Gastroesophageal sphincter (tissue), 3 donors: ENCODE measurements around the gene SKIL.

Experiments
- CTCF ChIP-seq, 4 experiments: fragments of 200-600 bp in 2 of 4; fragments of 450-650 bp in 2 of 4; sonication (generic) in 1 of 4; IDR thresholded peaks; one replicate each; pipeline ENCODE4 v1.5.1; 2017 to 2019; ENCODE audit warnings: antibody characterized with exemption in 4 of 4, mild to moderate bottlenecking in 2 of 4, moderate library complexity in 2 of 4
- POLR2A ChIP-seq, 2 donors: fragments of 450-650 bp; IDR thresholded peaks; one replicate each; pipeline ENCODE4 v1.6.1; 2017; ENCODE audit warnings: antibody characterized with exemption in 2 of 2, mild to moderate bottlenecking in 2 of 2, moderate library complexity in 1 of 2
- POLR2AphosphoS5 ChIP-seq: sonication (generic); formaldehyde crosslinking; IDR thresholded peaks from one replicate; pipeline ENCODE4 v1.6.1; 2017; ENCODE audit warnings: antibody characterized with exemption

- no peak for TF ChIP-seq CTCF (IDR thresholded peaks at IDR 0.05)
- TF ChIP-seq POLR2A (IDR thresholded peaks at IDR 0.05): no peak
- TF ChIP-seq POLR2AphosphoS5: no peak
Measured at GRCh38 chr3:170322566-170323269, 34.8 kb upstream of the SKIL start.
